GM18505 (cell line): ENCODE results near the gene MYOZ3.

ENCODE experiments used
- ATAC-seq: cut with Tn5 transposase; IDR thresholded peaks from one replicate; pipeline ENCODE4 v1.9.1; 2021; ENCODE audit not compliant: unreplicated experiment
- POLR2A ChIP-seq: IDR thresholded peaks from 4 replicates; pipeline ENCODE4 v1.6.1; 2011; ENCODE audit warnings: borderline replicate concordance; ENCODE audit not compliant: insufficient read depth, insufficient read length; ENCODE audit errors: extremely low read depth

The MYOZ3 gene

GRCh38 chr5:150653145-150653761 lies 7.8 kb upstream of the MYOZ3 start:
- TF ChIP-seq POLR2A = no peak
- no peak for ATAC-seq

- no peak for ATAC-seq
- no peak for TF ChIP-seq POLR2A
Observed at GRCh38 chr5:150653762-150654556, 7.1 kb upstream of the MYOZ3 start.

DNA sequence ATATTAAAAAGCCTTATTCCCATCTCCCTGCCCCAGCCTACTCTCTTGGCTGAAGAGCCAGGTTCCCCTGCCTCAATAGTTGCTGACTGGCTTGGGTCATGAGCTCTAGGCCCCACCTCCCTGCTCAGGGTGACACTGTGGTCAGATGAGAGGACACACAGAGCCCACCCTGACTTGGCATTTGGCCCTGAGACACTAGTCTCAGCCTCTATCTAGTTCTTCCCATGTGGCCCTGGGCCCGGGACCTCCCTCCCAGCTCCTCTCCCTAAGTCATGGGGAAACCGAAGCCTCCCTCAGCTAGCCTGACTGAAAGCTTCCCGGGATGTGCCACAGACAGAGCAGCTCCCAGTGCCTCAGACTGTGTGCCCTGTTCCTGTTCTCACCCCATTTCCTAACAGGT lies 5.8 kb upstream of the MYOZ3 start:
- TF ChIP-seq POLR2A = no peak
- ATAC-seq = no peak

- TF ChIP-seq POLR2A = no peak
- peak; percentile 79 for ATAC-seq
Observed at GRCh38 chr5:150656191-150657132, 4.6 kb upstream of the MYOZ3 start.

- ATAC-seq = no peak
- TF ChIP-seq POLR2A = no peak
Observed at GRCh38 chr5:150658121-150658520, 2.9 kb upstream of the MYOZ3 start.

DNA sequence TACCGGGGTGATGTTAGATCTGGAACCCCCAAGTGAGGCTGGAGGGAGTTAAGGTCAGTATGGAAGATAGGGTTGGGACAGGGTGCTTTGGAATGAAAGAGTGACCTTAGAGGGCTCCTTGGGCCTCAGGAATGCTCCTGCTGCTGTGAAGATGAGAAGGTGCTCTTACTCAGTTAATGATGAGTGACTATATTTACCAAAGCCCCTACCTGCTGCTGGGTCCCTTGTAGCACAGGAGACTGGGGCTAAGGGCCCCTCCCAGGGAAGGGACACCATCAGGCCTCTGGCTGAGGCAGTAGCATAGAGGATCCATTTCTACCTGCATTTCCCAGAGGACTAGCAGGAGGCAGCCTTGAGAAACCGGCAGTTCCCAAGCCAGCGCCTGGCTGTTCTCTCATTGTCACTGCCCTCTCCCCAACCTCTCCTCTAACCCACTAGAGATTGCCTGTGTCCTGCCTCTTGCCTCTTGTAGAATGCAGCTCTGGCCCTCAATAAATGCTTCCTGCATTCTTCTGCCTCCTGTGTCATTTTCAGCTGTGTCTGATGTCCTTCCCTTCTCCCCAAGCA lies 2.3 kb upstream of the MYOZ3 start:
- no peak for TF ChIP-seq POLR2A
- no peak for ATAC-seq

DNA sequence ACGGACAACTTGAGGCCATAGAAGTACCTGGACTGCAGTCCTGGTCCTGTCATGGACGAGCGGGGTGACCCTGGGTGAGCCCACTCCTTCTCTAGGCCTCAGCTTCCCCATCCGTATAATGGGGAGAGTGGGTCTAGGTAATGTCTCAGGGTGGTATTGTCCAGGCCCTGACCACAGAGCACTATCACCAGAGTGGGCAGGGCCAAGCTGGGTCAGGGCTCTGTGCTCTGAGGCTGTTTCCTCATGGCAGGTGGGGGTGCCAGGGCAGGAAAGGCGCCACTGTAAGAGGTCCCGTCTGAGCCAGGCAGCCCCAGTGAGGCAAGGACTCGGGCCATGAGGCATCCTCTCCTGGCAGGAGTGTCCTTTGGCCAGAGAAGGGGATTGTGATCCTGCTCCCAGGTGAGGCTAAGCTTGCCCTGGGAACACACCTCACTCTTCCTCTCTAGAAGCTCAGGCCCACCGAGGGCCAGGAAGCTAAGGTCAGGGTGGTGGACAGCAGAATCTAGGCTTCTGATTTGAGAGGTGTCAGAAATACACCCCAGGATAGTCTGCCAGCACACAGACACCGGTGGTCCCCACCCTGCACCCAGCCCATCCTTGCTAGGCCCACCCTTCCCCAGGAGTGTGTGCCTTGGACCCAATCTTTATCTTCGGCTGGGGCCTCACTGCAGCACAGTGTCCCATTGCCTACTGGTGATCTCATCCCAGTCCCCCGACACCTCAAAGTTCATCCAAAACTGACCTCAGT lies 1.5 kb upstream of the MYOZ3 start:
- TF ChIP-seq POLR2A = no peak
- ATAC-seq = no peak

DNA sequence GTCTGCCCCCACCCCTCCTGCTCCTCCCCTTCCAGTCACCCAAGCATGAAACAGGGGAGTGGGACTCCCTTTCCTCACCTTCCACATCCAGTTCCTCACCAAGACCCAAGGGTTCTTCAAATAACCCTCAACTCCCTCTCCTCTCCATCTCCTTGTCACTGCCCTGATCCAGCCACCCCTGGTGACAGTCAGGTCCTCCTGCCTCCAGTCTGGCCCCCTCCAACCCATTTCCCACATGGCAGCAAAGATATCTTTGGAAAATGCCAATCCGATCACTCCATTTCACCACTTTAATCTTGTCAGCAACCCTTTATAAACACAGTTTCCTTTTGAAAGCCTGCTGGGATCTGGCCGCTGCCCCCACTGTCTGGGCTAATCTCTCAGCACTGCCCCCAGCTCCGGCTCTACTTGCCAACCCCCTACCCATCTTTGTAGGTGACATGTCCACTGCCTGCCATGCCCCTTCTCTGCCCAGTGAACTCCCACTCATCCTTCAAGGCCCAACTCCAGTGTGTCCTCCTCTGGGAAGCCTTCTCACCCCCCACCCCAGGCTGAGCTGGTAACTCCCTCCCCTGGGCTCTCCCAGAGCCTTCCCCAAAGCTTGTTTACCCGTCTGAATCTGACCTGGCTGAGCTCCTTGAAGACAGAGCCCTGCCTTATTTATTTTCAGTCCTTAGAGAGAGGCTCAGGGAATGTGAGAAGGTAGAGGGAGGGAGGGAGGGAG lies 781 bp upstream of the MYOZ3 start:
- ATAC-seq = no peak
- TF ChIP-seq POLR2A = no peak

- no peak for TF ChIP-seq POLR2A
- ATAC-seq = no peak
Observed at GRCh38 chr5:150661821-150662596, 958 bp downstream of the MYOZ3 start.

GRCh38 chr5:150662731-150663516 lies 1.9 kb downstream of the MYOZ3 start:
- ATAC-seq = no peak
- TF ChIP-seq POLR2A = no peak

GRCh38 chr5:150663936-150664335 lies 2.9 kb downstream of the MYOZ3 start:
- TF ChIP-seq POLR2A = no peak
- ATAC-seq = no peak
